Neural crest cell (in vitro differentiated cells): ENCODE results near the gene TASOR. TPM values are rescaled to one million over a fixed set of nuclear protein-coding genes. Genes with fewer than 3 reads are reported as not detected.
A peak's percentile ranks its signal among the peaks of the same experiment; 100 is the strongest.

Experiments
- DNase-seq: peaks from one replicate; pipeline ENCODE4 v3.0.0; 2021; ENCODE audit warnings: low read depth, mixed read lengths, low spot score
- H3K27ac Mint-ChIP-seq: one replicate; pipeline ENCODE4 v1.8.0; 2021; ENCODE audit warnings: mild to moderate bottlenecking, mixed read lengths; ENCODE audit not compliant: unreplicated experiment
- H3K27me3 Mint-ChIP-seq: 2 replicates; pipeline ENCODE4 v1.8.0; 2021; ENCODE audit warnings: low read depth, mild to moderate bottlenecking, mixed read lengths
- H3K36me3 Mint-ChIP-seq: 2 replicates; pipeline ENCODE4 v1.8.0; 2021; ENCODE audit warnings: low read depth, mild to moderate bottlenecking, mixed read lengths
- H3K4me1 Mint-ChIP-seq: 2 replicates; pipeline ENCODE4 v1.8.0; 2021; ENCODE audit warnings: mixed read lengths
- H3K4me3 Mint-ChIP-seq: one replicate; pipeline ENCODE4 v1.8.0; 2021; ENCODE audit warnings: mild to moderate bottlenecking, mixed read lengths
- H3K9me3 Mint-ChIP-seq: 2 replicates; pipeline ENCODE4 v1.8.0; 2021; ENCODE audit warnings: mixed read lengths
- total RNA-seq: library from RNA; stranded (reverse); gene quantifications from 2 replicates; pipeline ENCODE4 v1.2.1, GENCODE V29; 2021
- TF ChIP-seq, protein P1 (sequence below): fragments of 200-600 bp; sonication (generic); conservative IDR thresholded peaks from 2 replicates; pipeline ENCODE4 v1.5.0; 2021; ENCODE audit warnings: antibody characterized with exemption, mild to moderate bottlenecking

Gene TASOR
- total RNA-seq, 1 donor from 2014 or later: 62.7 TPM

DNA sequence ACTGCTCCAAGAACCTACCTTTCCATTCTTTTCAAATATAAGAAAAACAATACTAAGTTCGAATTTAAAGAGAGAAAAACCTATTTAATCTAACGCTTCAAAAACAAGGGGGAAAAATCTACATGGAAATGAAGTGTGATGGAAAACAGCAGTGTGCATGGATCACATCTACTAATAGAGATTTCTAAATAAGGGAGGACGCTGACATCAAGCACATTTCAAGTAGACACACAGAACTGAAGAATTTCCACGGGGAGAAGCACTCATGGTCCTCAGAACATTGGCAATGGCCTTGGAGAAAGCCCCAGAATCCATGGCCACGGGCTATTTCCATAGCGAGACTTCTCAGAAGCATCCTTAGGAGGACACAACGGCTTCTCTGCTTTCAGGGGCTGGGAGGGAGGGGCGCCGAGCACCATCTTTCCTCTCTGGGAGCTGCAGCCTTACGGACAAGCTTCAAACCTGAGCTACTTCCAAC, 1.0 kb downstream of the TASOR start:
- peaks cover 48% of the 10 kb centered on the region for H3K4me1 Mint-ChIP-seq
- H3K36me3 Mint-ChIP-seq: peaks cover 47% of the 10 kb centered on the region
- H3K27ac Mint-ChIP-seq: peak overlapping the region; percentile 99
- H3K27me3 Mint-ChIP-seq: no peaks in the 10 kb centered on the region
- TF ChIP-seq, protein P1, sequence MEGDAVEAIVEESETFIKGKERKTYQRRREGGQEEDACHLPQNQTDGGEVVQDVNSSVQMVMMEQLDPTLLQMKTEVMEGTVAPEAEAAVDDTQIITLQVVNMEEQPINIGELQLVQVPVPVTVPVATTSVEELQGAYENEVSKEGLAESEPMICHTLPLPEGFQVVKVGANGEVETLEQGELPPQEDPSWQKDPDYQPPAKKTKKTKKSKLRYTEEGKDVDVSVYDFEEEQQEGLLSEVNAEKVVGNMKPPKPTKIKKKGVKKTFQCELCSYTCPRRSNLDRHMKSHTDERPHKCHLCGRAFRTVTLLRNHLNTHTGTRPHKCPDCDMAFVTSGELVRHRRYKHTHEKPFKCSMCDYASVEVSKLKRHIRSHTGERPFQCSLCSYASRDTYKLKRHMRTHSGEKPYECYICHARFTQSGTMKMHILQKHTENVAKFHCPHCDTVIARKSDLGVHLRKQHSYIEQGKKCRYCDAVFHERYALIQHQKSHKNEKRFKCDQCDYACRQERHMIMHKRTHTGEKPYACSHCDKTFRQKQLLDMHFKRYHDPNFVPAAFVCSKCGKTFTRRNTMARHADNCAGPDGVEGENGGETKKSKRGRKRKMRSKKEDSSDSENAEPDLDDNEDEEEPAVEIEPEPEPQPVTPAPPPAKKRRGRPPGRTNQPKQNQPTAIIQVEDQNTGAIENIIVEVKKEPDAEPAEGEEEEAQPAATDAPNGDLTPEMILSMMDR: no peak
- H3K4me3 Mint-ChIP-seq: peak overlapping the region; percentile 98
- DNase-seq: no peak
- H3K9me3 Mint-ChIP-seq: peaks cover 5% of the 10 kb centered on the region

DNA sequence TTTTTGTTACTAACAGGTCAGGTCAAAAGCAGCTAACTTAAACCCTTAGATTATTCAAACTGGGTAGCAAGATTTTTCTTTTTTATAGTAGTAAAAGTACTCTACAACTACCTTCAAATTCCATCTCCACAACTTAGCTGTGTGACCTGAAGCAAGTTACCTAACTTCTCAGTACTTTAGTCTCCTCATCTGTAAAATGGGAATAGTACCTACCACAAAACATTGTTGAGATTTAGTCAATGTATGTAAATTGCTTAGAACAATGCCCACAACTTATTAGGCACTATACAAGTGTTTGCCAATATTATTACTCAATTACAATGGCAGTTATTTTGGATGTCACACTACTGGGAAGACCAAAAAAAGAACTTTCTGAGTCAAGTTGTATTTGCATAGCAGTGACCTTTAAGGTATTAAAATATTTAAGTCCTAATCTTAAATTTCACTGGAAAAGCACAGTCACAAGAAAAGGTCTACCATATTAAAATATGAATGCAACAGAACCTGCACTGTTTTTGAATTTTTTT, 2.9 kb downstream of the TASOR start:
- Mint-ChIP-seq H3K9me3 (peaks cover 5% of the 10 kb centered on the region), H3K4me3 (peak overlapping the region; percentile 51), H3K27ac (no peak overlapping the region), H3K4me1 (peaks cover 49% of the 10 kb centered on the region), H3K36me3 (peaks cover 45% of the 10 kb centered on the region), H3K27me3 (no peaks in the 10 kb centered on the region)
- DNase-seq: no peak
- TF ChIP-seq, protein P1: no peak

DNA sequence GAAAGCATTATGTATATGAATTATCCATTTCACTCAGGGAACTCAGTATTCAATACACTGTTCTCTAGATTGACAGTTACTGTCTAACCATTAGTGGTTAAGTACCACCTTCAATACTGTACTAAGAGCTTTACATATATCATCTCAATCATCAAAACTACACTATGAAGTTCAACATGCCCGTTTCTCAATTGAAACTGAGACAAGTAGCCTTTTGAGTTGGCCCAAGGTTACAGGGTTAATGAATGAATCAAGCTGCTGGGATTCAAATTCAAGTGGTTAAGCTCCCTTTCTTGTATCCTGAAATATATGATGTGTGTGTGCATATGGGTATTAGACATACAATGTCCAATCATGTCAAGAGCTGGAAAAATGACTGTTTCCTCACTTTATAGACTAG, 5.8 kb downstream of the TASOR start:
- TF ChIP-seq, protein P1: no peak
- no peak for DNase-seq
- no peaks in the 10 kb centered on the region for H3K9me3 Mint-ChIP-seq
- no peaks in the 10 kb centered on the region for H3K27me3 Mint-ChIP-seq
- H3K4me3 Mint-ChIP-seq: peak overlapping the region; percentile 60
- peaks cover 44% of the 10 kb centered on the region for H3K4me1 Mint-ChIP-seq
- no peak overlapping the region for H3K27ac Mint-ChIP-seq
- H3K36me3 Mint-ChIP-seq: peaks cover 36% of the 10 kb centered on the region

DNA sequence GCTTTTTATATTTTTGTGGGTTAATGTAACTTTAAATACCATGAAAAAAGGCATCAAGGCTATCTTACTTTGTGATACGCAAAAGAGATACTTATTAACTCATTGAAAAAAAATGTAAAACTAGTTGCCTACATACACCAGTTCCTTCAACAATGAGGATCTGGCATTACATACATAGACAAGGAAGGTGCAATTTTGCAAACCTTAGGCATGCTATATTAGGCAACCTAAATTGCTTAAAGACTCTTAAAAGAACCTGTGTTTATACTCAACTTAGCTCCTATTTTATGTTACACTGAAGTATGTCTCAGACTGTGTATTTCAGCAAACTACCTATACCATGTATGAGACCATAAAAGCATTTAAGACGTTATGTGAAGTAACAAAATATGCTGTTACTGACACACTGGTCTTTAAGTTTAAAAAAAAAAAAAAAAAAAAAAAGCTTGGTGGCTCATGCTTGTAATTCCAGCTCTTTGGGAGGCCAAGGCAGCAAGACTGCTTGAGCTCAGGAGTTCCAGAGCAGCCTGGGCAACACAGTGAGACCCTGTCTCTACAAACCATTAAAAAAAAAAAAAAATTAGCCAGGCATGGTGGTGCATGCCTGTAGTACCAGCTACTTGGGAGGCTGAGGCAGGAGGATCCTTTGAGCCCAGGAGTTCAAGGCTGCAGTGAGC, 9.1 kb downstream of the TASOR start:
- Mint-ChIP-seq H3K4me3 (no peak overlapping the region), H3K9me3 (no peaks in the 10 kb centered on the region), H3K36me3 (peaks cover 27% of the 10 kb centered on the region), H3K27ac (no peak overlapping the region), H3K4me1 (peaks cover 15% of the 10 kb centered on the region), H3K27me3 (no peaks in the 10 kb centered on the region)
- TF ChIP-seq, protein P1: no peak
- no peak for DNase-seq

DNA sequence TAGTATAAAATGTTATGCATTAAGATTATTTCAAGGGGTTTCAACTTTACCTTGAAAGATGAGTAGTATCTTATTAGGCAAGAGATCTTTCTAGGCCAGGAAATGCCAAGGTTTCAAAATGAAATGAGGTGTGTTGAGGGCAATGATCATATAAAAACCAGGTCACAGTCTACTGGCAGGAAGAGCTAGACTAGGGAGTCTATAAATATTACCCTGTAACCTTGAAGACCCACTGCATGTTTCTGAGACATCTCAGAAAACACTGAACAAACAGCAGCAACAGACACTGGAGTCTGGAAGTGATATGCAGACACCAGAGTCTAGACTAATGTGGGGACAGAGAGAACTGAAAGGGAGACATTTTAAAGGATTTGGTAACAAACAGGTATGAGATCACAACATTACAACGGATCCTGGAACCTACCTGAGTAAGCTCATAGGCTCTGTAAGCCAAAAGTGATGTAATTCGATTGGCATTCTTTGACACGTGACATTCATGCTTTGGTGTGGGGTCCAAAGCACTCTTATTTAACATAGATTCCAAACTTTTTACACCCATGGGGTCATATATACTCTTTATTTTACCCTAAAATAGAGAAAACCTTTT, 15.0 kb downstream of the TASOR start:
- DNase-seq: no peak
- Mint-ChIP-seq H3K9me3 (no peaks in the 10 kb centered on the region), H3K4me3 (no peak overlapping the region), H3K36me3 (peaks cover 27% of the 10 kb centered on the region), H3K27ac (no peak overlapping the region), H3K27me3 (no peaks in the 10 kb centered on the region), H3K4me1 (no peaks in the 10 kb centered on the region)
- TF ChIP-seq, protein P1: no peak
